Measurements from ENCODE around the gene SAPCD2.

- TF ChIP-seq POLR2A (IDR thresholded peaks at IDR 0.05) (no peak), POLR2AphosphoS5 (IDR thresholded peaks at IDR 0.05; ENCODE audit: insufficient read depth in 1 of 2, low read depth in 1 of 2) (no peak)
- TF ChIP-seq, protein P1, sequence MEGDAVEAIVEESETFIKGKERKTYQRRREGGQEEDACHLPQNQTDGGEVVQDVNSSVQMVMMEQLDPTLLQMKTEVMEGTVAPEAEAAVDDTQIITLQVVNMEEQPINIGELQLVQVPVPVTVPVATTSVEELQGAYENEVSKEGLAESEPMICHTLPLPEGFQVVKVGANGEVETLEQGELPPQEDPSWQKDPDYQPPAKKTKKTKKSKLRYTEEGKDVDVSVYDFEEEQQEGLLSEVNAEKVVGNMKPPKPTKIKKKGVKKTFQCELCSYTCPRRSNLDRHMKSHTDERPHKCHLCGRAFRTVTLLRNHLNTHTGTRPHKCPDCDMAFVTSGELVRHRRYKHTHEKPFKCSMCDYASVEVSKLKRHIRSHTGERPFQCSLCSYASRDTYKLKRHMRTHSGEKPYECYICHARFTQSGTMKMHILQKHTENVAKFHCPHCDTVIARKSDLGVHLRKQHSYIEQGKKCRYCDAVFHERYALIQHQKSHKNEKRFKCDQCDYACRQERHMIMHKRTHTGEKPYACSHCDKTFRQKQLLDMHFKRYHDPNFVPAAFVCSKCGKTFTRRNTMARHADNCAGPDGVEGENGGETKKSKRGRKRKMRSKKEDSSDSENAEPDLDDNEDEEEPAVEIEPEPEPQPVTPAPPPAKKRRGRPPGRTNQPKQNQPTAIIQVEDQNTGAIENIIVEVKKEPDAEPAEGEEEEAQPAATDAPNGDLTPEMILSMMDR (IDR thresholded peaks at IDR 0.05): no peak
These were observed 49.4 kb downstream of the SAPCD2 start for GRCh38 chr9:137020771-137021567.
